NCI-H524 treated with DMSO at 0.1 percent for 48 hours (cell line): ENCODE data around the gene WDPCP.
"Not testable (repeated sequence)": the region's sequence is repeated elsewhere in the genome, so short reads cannot be mapped to it uniquely, and the experiment has no call there.

ENCODE experiments used
- DNase-seq: peaks from one replicate; lab custom pipeline; 2025; lab: John Stamatoyannopoulos, UW

WDPCP gene

GRCh38 chr2:63242747-63243146 lies 345.5 kb downstream of the WDPCP start:
- DNase-seq = no peak

GRCh38 chr2:63225964-63226686 lies 362.2 kb downstream of the WDPCP start:
- no peak for DNase-seq

- DNase-seq = no peak
Measured at GRCh38 chr2:63218800-63219526, 369.3 kb downstream of the WDPCP start.

GRCh38 chr2:63195310-63195709 lies 393.0 kb downstream of the WDPCP start:
- no peak for DNase-seq

GRCh38 chr2:63194175-63194574 lies 394.1 kb downstream of the WDPCP start:
- DNase-seq = no peak

GRCh38 chr2:63192889-63193774 lies 395.1 kb downstream of the WDPCP start:
- DNase-seq = no peak

- DNase-seq = no peak
Measured at GRCh38 chr2:63192169-63192888, 395.9 kb downstream of the WDPCP start.

- no peak for DNase-seq
Measured at GRCh38 chr2:63189026-63189425, 399.3 kb downstream of the WDPCP start.

- no peak for DNase-seq
Measured at GRCh38 chr2:63186331-63186730, 401.9 kb downstream of the WDPCP start.

- no peak for DNase-seq
Measured at GRCh38 chr2:63163161-63163820, 425.0 kb downstream of the WDPCP start.

GRCh38 chr2:63159262-63159661 lies 429.0 kb downstream of the WDPCP start:
- no peak for DNase-seq

GRCh38 chr2:63136683-63137082 lies 451.6 kb downstream of the WDPCP start:
- not testable (repeated sequence) for DNase-seq

- no peak for DNase-seq
Measured at GRCh38 chr2:63132020-63132419, 456.3 kb downstream of the WDPCP start.

GRCh38 chr2:63131196-63131595 lies 457.1 kb downstream of the WDPCP start:
- no peak for DNase-seq

- DNase-seq = no peak
Measured at GRCh38 chr2:63127594-63127993, 460.7 kb downstream of the WDPCP start.

GRCh38 chr2:63124850-63125249 lies 463.4 kb downstream of the WDPCP start:
- no peak for DNase-seq

GRCh38 chr2:63124218-63124617 lies 464.1 kb downstream of the WDPCP start:
- no peak for DNase-seq

- DNase-seq = no peak
Measured at GRCh38 chr2:63122921-63123320, 465.4 kb downstream of the WDPCP start.

GRCh38 chr2:63121055-63121834 lies 467.0 kb downstream of the WDPCP start:
- no peak for DNase-seq

- DNase-seq = no peak
Measured at GRCh38 chr2:63118821-63119220, 469.5 kb downstream of the WDPCP start.

- DNase-seq = no peak
Measured at GRCh38 chr2:63104482-63104881, 483.8 kb downstream of the WDPCP start.
